Testis (tissue), 3 donors: ENCODE measurements around the gene COL6A3. TPM values are rescaled to one million over a fixed set of nuclear protein-coding genes. Genes with fewer than 3 reads are reported as not detected.

ENCODE experiments used
- DNase-seq: peaks from one replicate; pipeline ENCODE4 v3.0.0-alpha.2; 2019
- H3K27ac ChIP-seq, 2 donors: fragments of 200-600 bp; sonication (generic); one replicate each; pipeline ENCODE4 v1.5.1; 2019
- H3K27me3 ChIP-seq: fragments of 200-600 bp; sonication (generic); one replicate; pipeline ENCODE4 v1.5.1; 2019
- H3K36me3 ChIP-seq: fragments of 200-600 bp; sonication (generic); one replicate; pipeline ENCODE4 v1.5.1; 2017; ENCODE audit warnings: low read depth; ENCODE audit errors: missing control alignments
- H3K4me1 ChIP-seq: fragments of 200-600 bp; sonication (generic); one replicate; pipeline ENCODE4 v1.5.1; 2019
- H3K4me3 ChIP-seq, 2 donors: fragments of 200-600 bp; sonication (generic); one replicate each; pipeline ENCODE4 v1.5.1; 2017 to 2019
- H3K9me3 ChIP-seq: fragments of 200-600 bp; sonication (generic); one replicate; pipeline ENCODE4 v1.5.1; 2017
- CTCF ChIP-seq, 3 experiments: fragments of 450-650 bp in 2 of 3; fragments of 200-600 bp in 1 of 3; sonication (generic) in 1 of 3; IDR thresholded peaks; one replicate each; pipeline ENCODE4 v1.5.1; 2016 to 2019; ENCODE audit warnings: antibody characterized with exemption in 3 of 3, mild to moderate bottlenecking in 2 of 3, moderate library complexity in 1 of 3
- POLR2A ChIP-seq: fragments of 450-650 bp; IDR thresholded peaks from one replicate; pipeline ENCODE4 v1.6.1; 2017; ENCODE audit warnings: antibody characterized with exemption, mild to moderate bottlenecking, moderate library complexity
- WGBS, 2 donors: methylation state at CpG; one replicate each; pipeline ENCODE4 v1.1.5; 2018; 5-methylcytosine and 5-hydroxymethylcytosine counted together
- intact Hi-C: fragments of 100-400 bp; cut with DNase I; formaldehyde crosslinking; loops from one replicate; pipeline ENCODE4 v1.15.1; 2023; ENCODE audit warnings: low total_unique reads
- polyA plus RNA-seq: library from polyadenylated mRNA; stranded (reverse); fragments of 350-450 nt; fragmentation: Illumina TruSeq; extraction: RNeasy Lipid Tissue Mini Kit (QIAGEN cat#74804); gene quantifications from one replicate; pipeline ENCODE4 v1.2.3, GENCODE V29; 2014; ENCODE audit warnings: low read depth, low replicate concordance; ENCODE audit not compliant: insufficient read depth
- total RNA-seq, 2 donors: library from RNA; depleted of rRNA; stranded (reverse); fragments of >200 nt; gene quantifications; one replicate each; pipeline ENCODE4 v1.2.3, GENCODE V29; 2016

Gene COL6A3
- total and polyA plus RNA-seq, 3 donors from 2014 or later, result 35.1 to 93.1 (median 74.1) TPM

DNA sequence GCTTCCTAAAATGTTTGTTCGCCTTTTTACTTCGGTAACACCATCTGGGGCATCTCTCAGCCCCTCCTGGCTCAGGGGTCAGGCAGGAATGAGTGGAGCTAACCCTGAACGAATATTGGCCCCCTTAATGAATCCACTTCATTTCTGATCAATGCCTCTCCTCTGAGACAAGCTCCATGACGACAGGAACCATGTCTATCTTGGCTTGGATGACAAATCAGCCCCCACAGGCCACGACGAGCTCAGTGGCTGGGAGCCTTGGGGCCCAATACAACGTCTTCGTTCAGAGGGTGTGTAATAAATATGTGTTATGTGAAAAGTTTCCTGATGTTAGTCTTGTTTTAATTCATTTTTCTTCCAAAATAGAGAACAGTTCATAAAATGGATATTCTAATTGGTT lies 133.0 kb downstream of the COL6A3 start:
- H3K9me3 ChIP-seq, result no peaks in the 10 kb centered on the region
- no peaks in the 10 kb centered on the region for H3K27me3 ChIP-seq
- H3K27ac ChIP-seq, result no peak overlapping the region
- no peak for DNase-seq
- no peak overlapping the region for H3K4me3 ChIP-seq
- H3K36me3 ChIP-seq, result no peaks in the 10 kb centered on the region
- H3K4me1 ChIP-seq, result peaks cover 5% of the 10 kb centered on the region
- intact Hi-C loops, result no loop called here
- no peak for TF ChIP-seq POLR2A
- TF ChIP-seq CTCF (IDR thresholded peaks at IDR 0.05), result no peak
- WGBS, 2 donors, result 87 to 93% methylated on average over 8 of the region's 8 CpGs

GRCh38 chr2:237280229-237280628 lies 133.7 kb downstream of the COL6A3 start:
- WGBS, 2 donors, result 71 to 75% methylated on average over 11 of the region's 11 CpGs
- no peak for TF ChIP-seq CTCF (IDR thresholded peaks at IDR 0.05)
- TF ChIP-seq POLR2A, result no peak
- intact Hi-C loops, result no loop called here
- no peak overlapping the region for H3K4me3 ChIP-seq
- no peaks in the 10 kb centered on the region for H3K27me3 ChIP-seq
- H3K27ac ChIP-seq, result no peak overlapping the region
- H3K9me3 ChIP-seq, result no peaks in the 10 kb centered on the region
- H3K4me1 ChIP-seq, result peaks cover 5% of the 10 kb centered on the region
- DNase-seq, result no peak
- no peaks in the 10 kb centered on the region for H3K36me3 ChIP-seq

GRCh38 chr2:237279012-237279768 lies 134.8 kb downstream of the COL6A3 start:
- H3K36me3 ChIP-seq, result no peaks in the 10 kb centered on the region
- no peak for DNase-seq
- H3K27me3 ChIP-seq, result no peaks in the 10 kb centered on the region
- peaks cover 5% of the 10 kb centered on the region for H3K4me1 ChIP-seq
- H3K4me3 ChIP-seq, result no peak overlapping the region
- 74 to 77% methylated on average over 9 of the region's 9 CpGs for WGBS, 2 donors
- no peak for TF ChIP-seq POLR2A
- no peak overlapping the region for H3K27ac ChIP-seq
- H3K9me3 ChIP-seq, result no peaks in the 10 kb centered on the region
- intact Hi-C loops, result no loop called here

- DNase-seq, result peak; percentile 46
- peaks cover 5% of the 10 kb centered on the region for H3K4me1 ChIP-seq
- no peaks in the 10 kb centered on the region for H3K36me3 ChIP-seq
- H3K27me3 ChIP-seq, result no peaks in the 10 kb centered on the region
- no peak overlapping the region for H3K27ac ChIP-seq
- H3K9me3 ChIP-seq, result no peaks in the 10 kb centered on the region
- WGBS, 2 donors, result 27 to 40% methylated on average over 6 of the region's 6 CpGs
- TF ChIP-seq CTCF (IDR thresholded peaks at IDR 0.05) (no peak), POLR2A (no peak)
- intact Hi-C loops, result no loop called here
- no peak overlapping the region for H3K4me3 ChIP-seq
Observed at GRCh38 chr2:237278568-237278967, 135.4 kb downstream of the COL6A3 start.

DNA sequence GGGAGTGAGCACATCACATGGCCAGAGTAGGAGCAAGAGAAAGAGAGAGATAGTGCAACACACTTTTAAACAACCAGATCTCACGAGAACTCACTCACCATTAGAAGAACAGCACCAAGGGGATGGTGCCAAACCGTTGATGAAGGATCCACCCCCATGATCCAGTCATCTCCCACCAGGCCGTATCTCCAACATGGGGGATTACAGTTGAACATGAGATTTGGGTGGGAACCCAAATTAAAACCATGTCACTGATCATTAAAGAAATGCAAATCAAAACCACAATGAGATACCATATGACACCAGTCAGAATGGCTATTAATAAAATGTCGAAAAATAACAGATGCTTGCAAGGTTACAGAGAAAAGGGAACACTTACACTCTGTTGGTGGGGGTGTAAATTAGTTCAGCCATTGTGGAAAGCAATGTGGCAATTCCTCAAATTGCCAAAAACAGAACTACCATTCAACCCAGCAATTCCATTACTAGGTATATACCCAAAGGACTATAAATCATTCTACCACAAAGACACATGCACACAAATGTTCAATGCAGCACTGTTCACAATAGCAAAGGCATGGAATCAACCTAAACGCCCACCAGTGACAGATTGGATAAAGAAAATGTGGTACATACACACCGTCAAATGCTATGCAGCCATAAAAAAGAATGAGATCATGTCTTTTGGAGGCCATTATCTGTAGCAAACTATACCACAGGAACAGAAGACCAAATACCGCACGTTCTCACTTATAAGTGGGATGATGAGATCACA lies 137.1 kb downstream of the COL6A3 start:
- Histone ChIP-seq H3K36me3 (no peaks in the 10 kb centered on the region), H3K4me1 (peaks cover 5% of the 10 kb centered on the region), H3K4me3 (no peak overlapping the region), H3K27me3 (no peaks in the 10 kb centered on the region), H3K27ac (no peak overlapping the region), H3K9me3 (no peaks in the 10 kb centered on the region)
- WGBS, 2 donors, result 83 to 87% methylated on average over 8 of the region's 8 CpGs
- no peak for DNase-seq
- intact Hi-C loops, result no loop called here
- TF ChIP-seq CTCF (IDR thresholded peaks at IDR 0.05), result no peak
- TF ChIP-seq POLR2A, result no peak

Other genes starting within 250 kb of the COL6A3 start
- gene MLPH, start 73.1 kb upstream of the COL6A3 start, total RNA-seq, result 1 to 10 TPM; 6.5 to 7.4 TPM
- gene MLPH, start 73.1 kb upstream of the COL6A3 start, polyA plus RNA-seq, result 5.5 TPM
- not detected for gene PRLH, start 152.4 kb upstream of the COL6A3 start, total RNA-seq
- gene PRLH, start 152.4 kb upstream of the COL6A3 start, polyA plus RNA-seq, result not detected
- gene RAB17, start 176.6 kb upstream of the COL6A3 start, total RNA-seq, result 1 to 10 TPM; 3.2 TPM
- 6.3 TPM for gene RAB17, start 176.6 kb upstream of the COL6A3 start, polyA plus RNA-seq
- 10 to 100 TPM; 25.5 to 33.5 TPM for gene LRRFIP1, start 213.4 kb upstream of the COL6A3 start, total RNA-seq
- 17.4 TPM for gene LRRFIP1, start 213.4 kb upstream of the COL6A3 start, polyA plus RNA-seq